ENCODE data around the gene KCNE3. TPM values are rescaled to one million over a fixed set of nuclear protein-coding genes. Genes with fewer than 3 reads are reported as not detected.

KCNE3 gene
- total RNA-seq, 4 donors from 2014 or later = 4.2 to 21.9 (median 5.2) TPM

- peaks cover 3% of the 10 kb centered on the region for H3K27me3 ChIP-seq
- H3K4me3 ChIP-seq = no peak overlapping the region
- H3K36me3 ChIP-seq = no peaks in the 10 kb centered on the region
- WGBS, 2 donors (ENCODE audit: low coverage in 1 of 2) = 55 to 66% methylated on average over 3 to 5 of the region's 5 CpGs
- no peak for TF ChIP-seq POLR2AphosphoS5 (IDR thresholded peaks at IDR 0.05)
- no peaks in the 10 kb centered on the region for H3K9me3 ChIP-seq
- ATAC-seq = no peak
- H3K27ac ChIP-seq = no peak overlapping the region
- peaks cover 0 to 14% (median 9%) of the 10 kb centered on the region in 3 donors for H3K4me1 ChIP-seq
Measured at GRCh38 chr11:74471668-74472429, 4.5 kb upstream of the KCNE3 start.

GRCh38 chr11:74471037-74471436 is 3.7 kb upstream of the KCNE3 start:
- ATAC-seq = no peak
- TF ChIP-seq POLR2A (IDR thresholded peaks at IDR 0.05) (no peak), EP300 (IDR thresholded peaks at IDR 0.05) (no peak)
- H3K4me3 ChIP-seq = no peak overlapping the region
- H3K36me3 ChIP-seq = no peaks in the 10 kb centered on the region
- no peaks in the 10 kb centered on the region for H3K9me3 ChIP-seq
- no peak overlapping the region for H3K27ac ChIP-seq
- peaks cover 3% of the 10 kb centered on the region for H3K27me3 ChIP-seq
- peaks cover 0 to 23% (median 9%) of the 10 kb centered on the region in 3 donors for H3K4me1 ChIP-seq
- WGBS, 2 donors (ENCODE audit: low coverage in 1 of 2) = 85 to 100% methylated on average over 1 of the region's 1 CpG

GRCh38 chr11:74470526-74470925 is 3.2 kb upstream of the KCNE3 start:
- Histone ChIP-seq H3K4me1 (peaks cover 0 to 23% (median 9%) of the 10 kb centered on the region in 3 donors), H3K9me3 (no peaks in the 10 kb centered on the region), H3K4me3 (no peak overlapping the region), H3K27ac (no peak overlapping the region), H3K36me3 (no peaks in the 10 kb centered on the region), H3K27me3 (peaks cover 3% of the 10 kb centered on the region)
- ATAC-seq = no peak
- 14 to 38% methylated on average over 1 to 2 of the region's 2 CpGs for WGBS, 2 donors (ENCODE audit: low coverage in 1 of 2)
- no peak for TF ChIP-seq POLR2AphosphoS5 (IDR thresholded peaks at IDR 0.05)
- no peak for TF ChIP-seq CTCF (IDR thresholded peaks at IDR 0.05)

- Histone ChIP-seq H3K27ac (no peak overlapping the region), H3K27me3 (peaks cover 3% of the 10 kb centered on the region), H3K4me3 (no peak overlapping the region), H3K36me3 (no peaks in the 10 kb centered on the region), H3K9me3 (no peaks in the 10 kb centered on the region), H3K4me1 (peaks cover 0 to 23% (median 9%) of the 10 kb centered on the region in 3 donors)
- WGBS, 2 donors (ENCODE audit: low coverage in 1 of 2) = 78 to 86% methylated on average over 1 of the region's 1 CpG
- no peak for TF ChIP-seq POLR2A (IDR thresholded peaks at IDR 0.05)
- no peak for TF ChIP-seq POLR2AphosphoS5 (IDR thresholded peaks at IDR 0.05)
- TF ChIP-seq CTCF (IDR thresholded peaks at IDR 0.05) = no peak
- TF ChIP-seq EP300 (IDR thresholded peaks at IDR 0.05) = no peak
- no peak for ATAC-seq
Measured at GRCh38 chr11:74468936-74469335, 1.6 kb upstream of the KCNE3 start.

GRCh38 chr11:74468521-74468920 is 1.2 kb upstream of the KCNE3 start:
- Histone ChIP-seq H3K36me3 (no peaks in the 10 kb centered on the region), H3K27ac (no peak overlapping the region), H3K4me1 (peaks cover 0 to 23% (median 9%) of the 10 kb centered on the region in 3 donors), H3K9me3 (no peaks in the 10 kb centered on the region), H3K27me3 (peaks cover 3% of the 10 kb centered on the region), H3K4me3 (no peak overlapping the region)
- TF ChIP-seq POLR2A (IDR thresholded peaks at IDR 0.05) (no peak), EP300 (IDR thresholded peaks at IDR 0.05) (no peak), POLR2AphosphoS5 (IDR thresholded peaks at IDR 0.05) (no peak), CTCF (IDR thresholded peaks at IDR 0.05) (no peak)
- ATAC-seq = no peak

GRCh38 chr11:74468058-74468457 is 709 bp upstream of the KCNE3 start:
- Histone ChIP-seq H3K27ac (peak overlapping the region in 2 of 4 donors; percentile 46 to 72), H3K4me3 (no peak overlapping the region), H3K27me3 (peaks cover 3% of the 10 kb centered on the region), H3K4me1 (peaks cover 0 to 23% (median 9%) of the 10 kb centered on the region in 3 donors), H3K36me3 (no peaks in the 10 kb centered on the region), H3K9me3 (no peaks in the 10 kb centered on the region)
- TF ChIP-seq POLR2A (IDR thresholded peaks at IDR 0.05) (no peak), CTCF (IDR thresholded peaks at IDR 0.05) (no peak), POLR2AphosphoS5 (IDR thresholded peaks at IDR 0.05) (no peak), EP300 (IDR thresholded peaks at IDR 0.05) (no peak)
- 95 to 97% methylated on average over 2 to 4 of the region's 4 CpGs for WGBS, 2 donors (ENCODE audit: low coverage in 1 of 2)
- no peak for ATAC-seq

All from gastroesophageal sphincter (tissue), 4 donors.